C4-2B (cell line): Measurements from ENCODE around the gene APC2.

ENCODE experiments used
- H3K27ac ChIP-seq: fragments of 450-650 bp; 2 replicates; pipeline ENCODE4 v1.5.1; 2017
- CTCF ChIP-seq: fragments of 450-650 bp; conservative IDR thresholded peaks from 2 replicates; pipeline ENCODE4 v1.5.1; 2017; ENCODE audit warnings: mild to moderate bottlenecking
- ZFX ChIP-seq: fragments of 450-650 bp; IDR thresholded peaks from 2 replicates; pipeline ENCODE4 v1.6.1; 2017

APC2 gene

GRCh38 chr19:1441677-1442438, 8.1 kb upstream of the APC2 start:
- H3K27ac ChIP-seq, result peak overlapping the region; percentile 98
- TF ChIP-seq ZFX (no peak), CTCF (no peak)

GRCh38 chr19:1445185-1445931, 4.6 kb upstream of the APC2 start:
- TF ChIP-seq CTCF (peak; percentile 99), ZFX (0 out of 2 replicates have a peak, but pooled peaks have one; percentile 25)
- H3K27ac ChIP-seq, result no peak overlapping the region

- no peak for TF ChIP-seq CTCF
Observed at GRCh38 chr19:1445932-1446712, 3.8 kb upstream of the APC2 start.

DNA sequence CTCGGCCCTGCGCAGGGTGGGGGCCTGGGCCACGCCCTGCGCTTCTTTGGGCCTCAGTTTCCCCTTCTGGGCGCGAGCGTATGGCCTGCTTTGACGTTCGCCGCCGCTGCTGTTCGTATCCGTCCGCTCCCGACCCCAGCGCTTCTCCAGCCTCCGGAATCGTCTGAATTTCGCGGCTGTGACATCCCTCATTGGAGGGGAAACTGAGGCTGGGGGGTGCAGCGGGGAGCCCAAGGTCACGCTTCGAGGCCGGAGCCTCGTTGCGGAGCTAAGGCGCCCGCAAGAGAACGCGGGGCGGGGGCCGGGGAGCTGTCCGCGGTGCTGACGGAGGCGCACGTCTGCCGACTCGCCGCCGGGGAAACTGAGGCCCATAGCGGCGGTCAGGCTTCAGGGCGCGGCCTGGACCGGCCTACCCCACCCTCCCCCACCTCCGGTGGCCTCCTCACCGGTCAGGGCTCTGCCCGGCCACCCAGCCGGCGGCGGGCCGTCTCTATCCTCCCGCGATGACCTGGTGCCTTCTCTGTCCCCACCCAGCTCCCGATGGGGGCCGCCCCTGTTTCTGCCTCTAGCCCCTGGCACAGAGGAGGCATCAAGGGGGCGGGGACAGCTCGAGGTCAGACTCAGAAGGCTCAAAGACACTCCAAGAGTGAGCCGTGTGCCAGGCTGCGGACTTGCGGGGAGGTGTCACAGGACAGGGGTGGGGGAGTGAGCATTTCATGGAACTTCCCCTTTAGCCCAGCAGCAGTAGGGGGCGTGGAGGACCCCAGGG, 3.0 kb upstream of the APC2 start:
- H3K27ac ChIP-seq, result no peak overlapping the region
- TF ChIP-seq ZFX (no peak), CTCF (no peak)

More at GRCh38 chr19:1445932-1446712, 3.8 kb upstream of the APC2 start:
- H3K27ac ChIP-seq, result no peak overlapping the region

DNA sequence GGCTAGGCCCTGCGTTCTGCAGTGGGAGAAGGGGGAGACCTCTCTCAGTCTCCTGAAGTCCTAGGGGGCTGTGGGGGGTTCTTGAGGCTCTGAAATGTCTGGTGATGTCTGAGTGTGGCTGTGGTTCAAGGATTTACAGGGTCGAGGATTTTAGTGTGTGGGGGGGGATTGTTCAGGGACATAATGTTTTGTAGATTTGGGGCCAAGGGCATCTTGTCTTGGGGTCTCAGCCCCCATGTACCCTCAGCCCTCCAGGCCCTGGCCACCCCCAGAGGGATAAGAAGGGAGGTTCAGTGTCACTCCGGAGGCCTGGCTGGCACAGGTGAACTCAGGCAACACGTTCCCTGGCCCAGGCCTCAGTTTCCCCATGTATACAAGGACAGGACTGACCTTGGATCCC, 2.4 kb upstream of the APC2 start:
- TF ChIP-seq ZFX, result no peak
- no peak for TF ChIP-seq CTCF
- H3K27ac ChIP-seq, result no peak overlapping the region

- H3K27ac ChIP-seq, result no peak overlapping the region
- TF ChIP-seq CTCF (no peak), ZFX (no peak)
Observed at GRCh38 chr19:1447944-1448343, 2.0 kb upstream of the APC2 start.
